ENCODE results near the gene ATP8B3.
"Not testable (repeated sequence)": the region's sequence is repeated elsewhere in the genome, so short reads cannot be mapped to it uniquely, and the experiment has no call there.

The ATP8B3 gene

GRCh38 chr19:1815605-1816529 lies 3.8 kb upstream of the ATP8B3 start:
- no peak for DNase-seq (ENCODE audit: low spot score)

GRCh38 chr19:1814833-1815604 lies 2.9 kb upstream of the ATP8B3 start:
- no peak for DNase-seq (ENCODE audit: low spot score)

- no peak for DNase-seq (ENCODE audit: low spot score)
These were observed 2.3 kb upstream of the ATP8B3 start for GRCh38 chr19:1814391-1814790.

- DNase-seq (ENCODE audit: low spot score) = no peak
These were observed 1.4 kb upstream of the ATP8B3 start for GRCh38 chr19:1813192-1814182.

- DNase-seq (ENCODE audit: low spot score) = peak; percentile 86
These were observed 533 bp upstream of the ATP8B3 start for GRCh38 chr19:1812426-1813191.

DNA sequence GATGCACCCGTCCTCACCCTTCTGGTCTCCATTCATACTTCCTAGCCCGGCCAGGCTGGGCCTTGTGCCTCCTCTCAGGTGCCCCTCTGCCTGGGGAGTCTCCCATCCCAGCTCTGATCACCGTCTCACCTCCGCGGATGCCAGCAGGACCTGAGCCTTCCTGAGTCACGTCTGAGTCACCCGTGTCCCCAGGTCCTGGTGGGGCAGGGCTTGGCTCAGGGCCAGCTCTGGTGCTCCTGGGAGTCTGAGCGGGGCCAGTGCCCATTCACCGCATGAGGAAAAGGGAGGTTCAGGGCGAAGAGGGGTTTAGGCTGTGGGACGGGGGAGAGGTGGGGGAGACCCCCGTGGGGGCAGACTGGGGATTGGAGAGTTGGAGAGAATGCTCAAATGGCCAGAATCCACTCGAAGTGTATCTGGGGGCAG lies 593 bp downstream of the ATP8B3 start:
- DNase-seq (ENCODE audit: low spot score) = peak; percentile 84

DNA sequence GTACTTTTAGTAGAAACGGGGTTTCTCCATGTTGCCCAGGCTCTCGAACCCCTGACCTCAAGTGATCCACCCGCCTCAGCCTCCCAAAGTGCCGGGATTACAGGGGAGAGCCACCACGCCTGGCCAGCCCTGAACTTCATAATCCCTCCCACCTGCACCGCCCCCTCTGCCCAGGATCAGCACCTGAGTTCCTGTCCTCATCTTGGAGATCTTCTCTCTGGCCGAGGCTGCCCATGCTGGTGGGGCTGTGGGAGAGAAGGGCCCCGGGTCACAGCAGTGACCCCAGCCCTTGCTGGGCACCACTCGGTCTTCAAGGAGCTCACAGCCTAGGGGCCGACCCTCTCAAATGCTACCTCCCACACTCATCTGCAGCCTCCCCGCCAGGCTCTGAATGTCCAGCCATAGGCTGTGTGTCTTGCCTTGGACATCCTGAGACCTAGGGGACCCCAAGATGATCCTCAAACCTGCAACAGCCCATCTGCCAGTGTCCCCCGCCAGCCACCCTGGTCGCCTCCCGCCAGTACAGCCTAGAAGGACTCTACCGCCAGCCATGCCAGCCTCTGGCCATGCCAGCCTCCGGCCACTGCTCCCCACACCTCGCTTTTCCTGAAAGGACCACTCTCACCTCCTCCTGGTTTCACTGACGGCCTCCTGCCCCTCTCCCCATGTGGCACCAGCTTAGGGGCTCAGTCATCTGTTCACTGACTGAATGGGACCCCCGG lies 1.5 kb downstream of the ATP8B3 start:
- DNase-seq (ENCODE audit: low spot score) = no peak

DNA sequence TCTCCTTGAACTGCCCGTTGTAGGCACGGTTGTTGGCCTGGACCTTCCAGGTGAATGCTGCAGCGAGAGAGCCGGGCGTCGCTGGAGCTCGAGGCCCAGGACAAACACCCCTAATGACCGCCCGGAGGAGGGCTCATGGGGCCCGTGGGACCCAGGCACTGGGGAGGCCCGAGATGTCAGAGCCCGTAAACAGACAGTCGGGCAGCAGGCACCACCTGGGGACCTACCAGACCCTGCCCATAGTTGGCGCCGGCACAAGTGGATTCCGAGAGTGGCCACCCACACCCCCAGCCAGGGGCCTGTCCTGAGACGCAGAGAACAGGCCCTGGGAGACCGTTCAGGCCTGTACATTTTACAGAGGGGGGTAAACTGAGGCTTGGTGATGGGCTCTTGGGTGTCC lies 2.4 kb downstream of the ATP8B3 start:
- no peak for DNase-seq (ENCODE audit: low spot score)

DNA sequence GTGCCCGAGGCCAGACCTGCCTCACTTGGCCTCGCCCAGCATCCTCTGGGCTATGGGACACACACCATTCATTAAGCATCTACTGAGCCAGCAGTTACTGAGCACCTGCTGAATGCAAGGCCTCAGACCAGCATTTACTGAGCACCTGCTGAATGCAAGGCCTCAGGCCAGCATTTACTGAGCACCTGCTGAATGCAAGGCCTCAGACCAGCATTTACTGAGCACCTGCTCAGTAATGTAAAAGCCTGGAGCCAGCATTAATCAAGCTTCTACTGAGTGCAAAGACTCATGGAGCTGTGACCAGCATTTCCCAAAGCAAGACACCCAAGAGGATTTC lies 3.7 kb downstream of the ATP8B3 start:
- DNase-seq (ENCODE audit: low spot score) = no peak

- no peak for DNase-seq (ENCODE audit: low spot score)
These were observed 4.2 kb downstream of the ATP8B3 start for GRCh38 chr19:1807695-1808394.

- no peak for DNase-seq (ENCODE audit: low spot score)
These were observed 4.9 kb downstream of the ATP8B3 start for GRCh38 chr19:1807030-1807694.

DNA sequence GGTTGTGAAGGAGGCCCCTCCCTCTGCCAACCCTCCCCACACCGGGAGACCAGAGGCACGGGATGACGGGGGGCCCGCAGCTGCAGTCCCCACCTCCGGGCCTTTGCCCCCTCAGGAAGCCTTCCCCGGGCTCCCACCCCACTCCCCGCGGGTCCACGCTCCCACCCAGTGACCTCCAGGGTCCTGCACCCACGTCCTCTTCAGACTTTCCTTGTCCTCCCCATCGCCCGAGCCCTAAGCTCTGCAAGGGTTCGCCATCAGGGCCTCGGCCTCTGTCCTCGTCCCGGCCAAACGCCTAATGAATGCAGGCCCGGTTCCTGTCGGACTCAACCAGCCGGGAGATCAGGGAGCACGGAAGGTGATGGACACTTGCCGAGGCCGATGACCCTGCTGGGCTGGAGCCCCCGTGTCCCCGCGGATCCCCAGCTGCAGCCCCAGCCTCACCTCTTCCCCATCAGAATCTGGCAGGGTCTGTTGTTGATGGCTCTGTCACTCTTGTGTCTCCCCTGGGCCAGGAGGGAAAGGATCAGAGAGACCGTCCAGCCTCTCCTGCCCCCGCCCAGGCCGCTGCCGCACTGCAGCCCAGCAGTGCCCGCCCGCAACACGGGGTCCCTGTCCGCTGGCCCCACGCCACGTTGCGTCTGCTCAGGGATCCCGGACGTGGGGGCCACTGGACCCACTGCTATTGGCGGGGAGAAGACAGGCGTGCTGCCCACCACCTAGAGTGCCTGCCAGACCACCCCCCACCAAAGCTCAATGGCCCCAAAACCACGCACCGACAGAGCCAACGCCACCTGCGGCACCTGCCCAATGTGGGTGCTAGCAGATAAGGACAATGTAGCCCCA lies 5.7 kb downstream of the ATP8B3 start:
- DNase-seq (ENCODE audit: low spot score) = no peak

DNA sequence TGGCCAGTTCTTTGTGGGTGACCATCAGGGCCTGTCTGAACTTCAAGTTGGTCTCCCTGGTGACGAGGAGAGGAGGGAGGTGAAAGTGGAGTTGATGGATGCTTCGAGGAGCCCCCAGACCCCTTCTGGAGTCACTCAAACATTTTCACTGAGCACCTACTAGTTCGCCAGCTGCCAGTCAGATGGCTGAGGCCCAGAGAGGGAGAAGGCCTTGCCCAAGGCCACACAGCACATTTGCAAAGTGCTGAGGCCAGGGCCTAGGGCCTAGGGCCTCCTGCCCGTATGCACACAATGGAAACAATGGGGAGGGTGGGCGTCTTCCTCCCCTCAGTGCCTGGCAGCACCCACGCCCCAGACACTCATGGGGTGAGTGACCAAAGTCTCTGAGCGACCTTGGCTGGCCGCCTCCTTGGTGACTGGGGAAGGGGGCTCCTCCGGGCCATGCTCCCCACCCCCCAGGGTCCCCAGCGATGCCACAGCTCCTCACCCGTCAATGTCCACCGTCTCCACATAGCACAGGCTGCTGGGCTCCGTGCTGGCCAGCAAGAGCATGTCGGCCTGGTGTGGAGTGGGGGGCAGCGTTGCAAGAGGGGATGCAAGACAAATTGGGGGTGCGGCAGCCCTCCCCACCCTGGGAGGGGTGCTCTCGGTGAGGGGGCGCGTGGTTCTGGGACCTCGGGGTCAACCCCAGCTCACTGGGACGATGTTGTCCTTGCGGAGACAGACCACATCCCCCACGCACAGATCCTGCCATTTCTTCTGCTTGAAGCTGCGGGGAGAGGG lies 6.5 kb downstream of the ATP8B3 start:
- DNase-seq (ENCODE audit: low spot score) = no peak

GRCh38 chr19:1804858-1805257 lies 7.2 kb downstream of the ATP8B3 start:
- DNase-seq (ENCODE audit: low spot score) = no peak

DNA sequence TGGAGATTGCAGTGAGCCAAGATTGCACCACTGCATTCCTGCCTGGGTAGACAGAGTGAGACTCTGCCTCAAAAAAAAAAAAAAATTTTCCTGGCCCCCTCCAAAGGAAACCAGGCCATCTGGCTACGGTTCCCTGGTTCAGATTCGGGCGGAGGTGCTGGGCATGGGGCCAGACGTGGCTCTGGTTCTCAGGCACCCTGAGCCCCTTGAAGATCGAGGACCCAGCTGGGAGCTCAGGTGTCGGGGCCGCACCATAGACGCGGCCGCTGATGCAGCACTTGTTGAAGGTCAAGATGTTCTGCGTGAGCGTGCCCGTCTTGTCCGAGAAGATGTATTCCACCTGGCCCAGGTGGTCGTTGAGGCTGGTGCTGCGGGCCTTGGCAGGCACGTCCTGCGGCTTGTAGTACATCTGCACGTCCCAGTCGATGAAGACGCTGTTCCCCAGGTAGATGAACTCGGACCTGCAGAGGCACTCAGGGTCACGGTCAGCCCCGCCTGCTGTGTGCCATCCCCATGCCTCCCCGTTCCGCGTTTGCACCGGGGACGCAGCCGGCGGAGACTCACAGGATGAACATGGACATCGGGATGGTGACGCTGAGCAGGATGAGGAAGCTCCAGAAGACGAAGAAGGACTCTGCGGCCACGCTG lies 12.3 kb downstream of the ATP8B3 start:
- no peak for DNase-seq (ENCODE audit: low spot score)

DNA sequence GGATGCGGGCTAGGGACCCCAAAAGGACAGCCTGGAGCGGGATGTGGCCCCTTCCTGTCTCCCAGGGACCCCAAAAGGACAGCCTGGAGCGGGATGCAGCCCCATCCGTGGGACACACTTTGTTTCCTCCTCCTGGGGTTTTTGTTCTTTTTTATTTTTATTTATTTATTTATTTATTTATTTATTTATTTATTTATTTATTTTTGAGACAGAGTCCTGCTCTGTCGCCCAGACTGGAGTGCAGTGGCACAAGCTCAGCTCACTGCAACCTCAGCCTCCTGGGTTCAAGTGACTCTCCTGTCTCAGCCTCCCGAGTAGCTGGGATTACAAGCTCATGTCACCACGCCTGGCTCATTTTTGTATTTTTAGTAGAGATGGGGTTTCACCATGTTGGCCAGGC lies 14.8 kb downstream of the ATP8B3 start:
- DNase-seq (ENCODE audit: low spot score) = not testable (repeated sequence)
